ENCODE measurements around the gene TSC22D3.

TSC22D3 gene

DNA sequence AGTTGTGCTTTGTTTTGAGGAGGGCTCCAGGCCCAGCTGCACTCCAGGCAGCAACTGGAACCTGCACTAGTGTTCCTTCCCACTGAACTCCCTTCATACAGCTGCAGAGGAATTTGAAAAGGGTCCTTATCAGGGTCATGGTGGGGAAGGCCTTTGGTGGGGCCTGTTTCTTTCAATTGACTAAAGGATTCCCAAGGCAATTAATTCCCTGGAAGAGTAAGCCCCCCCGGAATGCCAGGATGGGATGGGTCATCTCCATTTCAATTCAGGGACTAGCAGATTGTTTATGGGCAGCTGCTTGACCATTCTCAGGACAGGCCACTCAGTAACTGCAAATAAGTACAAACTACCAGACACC, 45.3 kb downstream of the TSC22D3 start:
- no peaks in the 10 kb centered on the region for H3K79me2 ChIP-seq (ENCODE audit: insufficient read depth, low read length)
- H3K9ac ChIP-seq (ENCODE audit: low read length) = no peak overlapping the region
- TF ChIP-seq CTCF (IDR thresholded peaks at IDR 0.05; ENCODE audit: low read length) (no peak), EZH2 (IDR thresholded peaks at IDR 0.05; ENCODE audit: borderline replicate concordance, low read length) (no peak)
- H3F3A ChIP-seq (ENCODE audit: insufficient read depth, low read length) = no peaks in the 10 kb centered on the region
- no peak overlapping the region for H3K4me3 ChIP-seq (ENCODE audit: low read depth, low read length, poor library complexity, severe bottlenecking)
- no peaks in the 10 kb centered on the region for H3K4me1 ChIP-seq (ENCODE audit: insufficient read depth, low read length, severe bottlenecking)
- no peak overlapping the region for H2AFZ ChIP-seq (ENCODE audit: low read length)
- no peaks in the 10 kb centered on the region for H3K36me3 ChIP-seq (ENCODE audit: insufficient read depth, low read length)
- no peaks in the 10 kb centered on the region for H3K27me3 ChIP-seq (ENCODE audit: insufficient read depth, low read length)
- no peak overlapping the region for H3K27ac ChIP-seq (ENCODE audit: low read depth, low read length, poor library complexity, severe bottlenecking)
- no peaks in the 10 kb centered on the region for H4K20me1 ChIP-seq (ENCODE audit: insufficient read depth, low read length)
- H3K9me3 ChIP-seq (ENCODE audit: low read length) = no peaks in the 10 kb centered on the region
- H3K9me2 ChIP-seq (ENCODE audit: low read depth, low read length) = no peaks in the 10 kb centered on the region
- no peak overlapping the region for H3K4me2 ChIP-seq (ENCODE audit: low read length)

DNA sequence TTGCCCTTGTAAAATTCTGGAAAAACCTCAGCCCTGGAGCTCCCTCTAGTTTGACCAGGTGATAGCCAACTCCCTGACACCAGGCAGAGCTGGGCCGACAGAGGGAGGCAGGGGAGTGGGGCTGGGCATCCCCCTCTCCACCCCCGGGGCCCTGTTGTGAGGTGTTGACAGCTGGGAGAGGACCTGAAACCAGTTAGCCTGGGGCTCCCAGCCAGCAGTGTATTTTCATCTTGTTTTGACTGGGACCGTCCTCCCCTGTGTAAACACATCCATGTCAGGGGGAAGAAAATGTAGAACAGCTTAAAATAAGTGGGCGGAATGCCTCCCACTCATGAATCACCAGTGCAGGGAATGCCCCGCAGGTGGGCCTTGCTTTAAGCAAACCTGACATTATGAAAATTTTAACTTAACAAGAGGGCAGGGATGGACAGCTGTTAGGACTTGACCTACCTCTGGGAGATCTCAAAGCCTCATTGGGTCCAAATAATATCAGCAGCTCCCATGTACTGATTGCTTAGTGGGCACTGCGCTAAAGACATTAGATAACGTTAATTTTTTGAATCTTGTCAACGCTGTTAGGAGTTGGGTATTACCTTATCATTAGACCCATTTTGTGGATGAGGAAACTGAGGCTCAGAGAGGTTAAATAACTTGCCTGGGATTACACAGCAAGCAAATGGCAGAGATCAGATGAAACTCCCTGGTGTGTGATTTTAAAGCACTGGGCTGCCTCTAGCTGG, 45.9 kb downstream of the TSC22D3 start:
- Histone ChIP-seq H4K20me1 (ENCODE audit: insufficient read depth, low read length) (no peaks in the 10 kb centered on the region), H3F3A (ENCODE audit: insufficient read depth, low read length) (no peaks in the 10 kb centered on the region), H2AFZ (ENCODE audit: low read length) (no peak overlapping the region), H3K4me1 (ENCODE audit: insufficient read depth, low read length, severe bottlenecking) (no peaks in the 10 kb centered on the region), H3K4me2 (ENCODE audit: low read length) (no peak overlapping the region), H3K4me3 (ENCODE audit: low read depth, low read length, poor library complexity, severe bottlenecking) (no peak overlapping the region), H3K36me3 (ENCODE audit: insufficient read depth, low read length) (no peaks in the 10 kb centered on the region), H3K27me3 (ENCODE audit: insufficient read depth, low read length) (no peaks in the 10 kb centered on the region), H3K27ac (ENCODE audit: low read depth, low read length, poor library complexity, severe bottlenecking) (no peak overlapping the region), H3K79me2 (ENCODE audit: insufficient read depth, low read length) (no peaks in the 10 kb centered on the region), H3K9me3 (ENCODE audit: low read length) (no peaks in the 10 kb centered on the region), H3K9ac (ENCODE audit: low read length) (no peak overlapping the region), H3K9me2 (ENCODE audit: low read depth, low read length) (no peaks in the 10 kb centered on the region)
- no peak for TF ChIP-seq EZH2 (IDR thresholded peaks at IDR 0.05; ENCODE audit: borderline replicate concordance, low read length)
- no peak for TF ChIP-seq CTCF (IDR thresholded peaks at IDR 0.05; ENCODE audit: low read length)

DNA sequence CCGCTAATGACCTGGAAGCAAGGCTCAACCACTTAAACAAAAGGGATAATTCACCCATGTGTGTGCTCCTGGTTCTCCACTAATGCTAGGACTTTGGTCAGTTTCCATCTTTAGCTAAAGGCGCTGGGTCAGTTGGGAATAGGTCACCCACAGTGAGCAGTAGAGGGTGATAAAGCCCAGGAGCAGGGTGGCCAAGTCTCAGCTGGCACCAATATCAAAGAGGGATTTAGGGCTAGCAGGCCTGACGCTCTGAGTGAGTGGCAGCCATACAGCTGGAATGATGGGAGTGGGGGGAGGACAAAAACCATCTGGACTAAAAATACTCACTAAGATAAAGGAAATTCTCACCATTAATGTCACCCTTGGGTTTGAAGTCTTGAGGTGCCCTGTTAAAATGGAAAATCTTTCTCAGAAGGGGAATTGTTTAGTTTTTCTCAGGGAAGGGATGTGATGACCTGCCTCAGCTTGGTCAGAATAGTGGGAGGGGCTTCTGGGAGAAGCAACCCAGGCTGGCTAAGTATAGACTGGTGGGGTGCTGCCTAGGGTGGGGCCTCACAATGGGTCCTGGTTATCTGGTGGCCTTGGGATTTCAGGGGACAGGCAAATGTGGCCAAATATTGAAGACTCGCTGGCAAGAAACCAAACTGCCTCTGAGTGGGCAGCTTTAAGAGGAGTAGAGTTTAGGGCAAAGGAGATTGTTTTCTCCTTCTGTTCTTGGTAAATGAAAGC, 47.1 kb downstream of the TSC22D3 start:
- Histone ChIP-seq H2AFZ (ENCODE audit: low read length) (no peak overlapping the region), H3K27ac (ENCODE audit: low read depth, low read length, poor library complexity, severe bottlenecking) (no peak overlapping the region), H4K20me1 (ENCODE audit: insufficient read depth, low read length) (no peaks in the 10 kb centered on the region), H3K4me1 (ENCODE audit: insufficient read depth, low read length, severe bottlenecking) (no peaks in the 10 kb centered on the region), H3K36me3 (ENCODE audit: insufficient read depth, low read length) (no peaks in the 10 kb centered on the region), H3K4me2 (ENCODE audit: low read length) (no peak overlapping the region), H3K79me2 (ENCODE audit: insufficient read depth, low read length) (no peaks in the 10 kb centered on the region), H3F3A (ENCODE audit: insufficient read depth, low read length) (no peaks in the 10 kb centered on the region), H3K4me3 (ENCODE audit: low read depth, low read length, poor library complexity, severe bottlenecking) (no peak overlapping the region), H3K27me3 (ENCODE audit: insufficient read depth, low read length) (no peaks in the 10 kb centered on the region), H3K9me2 (ENCODE audit: low read depth, low read length) (no peaks in the 10 kb centered on the region), H3K9me3 (ENCODE audit: low read length) (no peaks in the 10 kb centered on the region), H3K9ac (ENCODE audit: low read length) (no peak overlapping the region)
- TF ChIP-seq EZH2 (IDR thresholded peaks at IDR 0.05; ENCODE audit: borderline replicate concordance, low read length) (no peak), CTCF (IDR thresholded peaks at IDR 0.05; ENCODE audit: low read length) (no peak)

Data from OCI-LY1 (cell line).